ENCODE results near the gene CNTN1.

DNA sequence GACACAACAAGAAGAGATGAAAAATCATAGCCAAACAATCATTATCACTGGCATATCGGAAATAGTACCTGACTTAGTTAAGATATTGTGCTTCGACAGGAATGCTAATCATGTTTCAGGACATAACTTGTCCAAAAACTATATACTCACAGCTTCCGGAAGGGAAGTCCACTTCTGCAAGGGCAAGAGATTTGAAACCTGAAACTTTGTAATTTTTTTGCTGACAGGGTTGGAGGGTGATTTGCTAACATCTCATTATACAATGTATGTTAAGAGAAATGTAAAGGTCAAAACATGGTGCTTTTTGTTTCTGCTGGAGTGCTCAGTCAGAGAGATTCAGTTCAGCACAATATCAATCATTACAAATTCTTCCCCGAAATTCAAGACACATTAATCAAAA is 200.3 kb downstream of the CNTN1 start:
- TF ChIP-seq, protein P1, sequence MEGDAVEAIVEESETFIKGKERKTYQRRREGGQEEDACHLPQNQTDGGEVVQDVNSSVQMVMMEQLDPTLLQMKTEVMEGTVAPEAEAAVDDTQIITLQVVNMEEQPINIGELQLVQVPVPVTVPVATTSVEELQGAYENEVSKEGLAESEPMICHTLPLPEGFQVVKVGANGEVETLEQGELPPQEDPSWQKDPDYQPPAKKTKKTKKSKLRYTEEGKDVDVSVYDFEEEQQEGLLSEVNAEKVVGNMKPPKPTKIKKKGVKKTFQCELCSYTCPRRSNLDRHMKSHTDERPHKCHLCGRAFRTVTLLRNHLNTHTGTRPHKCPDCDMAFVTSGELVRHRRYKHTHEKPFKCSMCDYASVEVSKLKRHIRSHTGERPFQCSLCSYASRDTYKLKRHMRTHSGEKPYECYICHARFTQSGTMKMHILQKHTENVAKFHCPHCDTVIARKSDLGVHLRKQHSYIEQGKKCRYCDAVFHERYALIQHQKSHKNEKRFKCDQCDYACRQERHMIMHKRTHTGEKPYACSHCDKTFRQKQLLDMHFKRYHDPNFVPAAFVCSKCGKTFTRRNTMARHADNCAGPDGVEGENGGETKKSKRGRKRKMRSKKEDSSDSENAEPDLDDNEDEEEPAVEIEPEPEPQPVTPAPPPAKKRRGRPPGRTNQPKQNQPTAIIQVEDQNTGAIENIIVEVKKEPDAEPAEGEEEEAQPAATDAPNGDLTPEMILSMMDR (conservative IDR thresholded peaks at IDR 0.05; ENCODE audit: low read depth, low read length): no peak
- TF ChIP-seq RAD21 (IDR thresholded peaks at IDR 0.05; ENCODE audit: low read length) (no peak), POLR2A (IDR thresholded peaks at IDR 0.05; ENCODE audit: low read depth, low read length) (no peak), CEBPB (IDR thresholded peaks at IDR 0.05; ENCODE audit: low read depth, low read length) (no peak), MXI1 (IDR thresholded peaks at IDR 0.05; ENCODE audit: borderline replicate concordance, low read depth, low read length) (no peak), BHLHE40 (IDR thresholded peaks at IDR 0.05; ENCODE audit: low read depth, low read length) (no peak), MAFK (IDR thresholded peaks at IDR 0.05; ENCODE audit: low read depth, low read length) (no peak), SMC3 (IDR thresholded peaks at IDR 0.05; ENCODE audit: low read depth, low read length) (no peak), RCOR1 (IDR thresholded peaks at IDR 0.05; ENCODE audit: insufficient replicate concordance, low read length) (no peak), MAZ (IDR thresholded peaks at IDR 0.05; ENCODE audit: borderline replicate concordance, low read depth, low read length) (no peak), FOS (IDR thresholded peaks at IDR 0.05; ENCODE audit: low read depth, low read length) (no peak), RFX5 (IDR thresholded peaks at IDR 0.05; ENCODE audit: low read depth, low read length) (no peak)
- TF ChIP-seq, protein P2, sequence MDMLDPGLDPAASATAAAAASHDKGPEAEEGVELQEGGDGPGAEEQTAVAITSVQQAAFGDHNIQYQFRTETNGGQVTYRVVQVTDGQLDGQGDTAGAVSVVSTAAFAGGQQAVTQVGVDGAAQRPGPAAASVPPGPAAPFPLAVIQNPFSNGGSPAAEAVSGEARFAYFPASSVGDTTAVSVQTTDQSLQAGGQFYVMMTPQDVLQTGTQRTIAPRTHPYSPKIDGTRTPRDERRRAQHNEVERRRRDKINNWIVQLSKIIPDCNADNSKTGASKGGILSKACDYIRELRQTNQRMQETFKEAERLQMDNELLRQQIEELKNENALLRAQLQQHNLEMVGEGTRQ (IDR thresholded peaks at IDR 0.05; ENCODE audit: low read depth, low read length): no peak
- TF ChIP-seq, protein P3, sequence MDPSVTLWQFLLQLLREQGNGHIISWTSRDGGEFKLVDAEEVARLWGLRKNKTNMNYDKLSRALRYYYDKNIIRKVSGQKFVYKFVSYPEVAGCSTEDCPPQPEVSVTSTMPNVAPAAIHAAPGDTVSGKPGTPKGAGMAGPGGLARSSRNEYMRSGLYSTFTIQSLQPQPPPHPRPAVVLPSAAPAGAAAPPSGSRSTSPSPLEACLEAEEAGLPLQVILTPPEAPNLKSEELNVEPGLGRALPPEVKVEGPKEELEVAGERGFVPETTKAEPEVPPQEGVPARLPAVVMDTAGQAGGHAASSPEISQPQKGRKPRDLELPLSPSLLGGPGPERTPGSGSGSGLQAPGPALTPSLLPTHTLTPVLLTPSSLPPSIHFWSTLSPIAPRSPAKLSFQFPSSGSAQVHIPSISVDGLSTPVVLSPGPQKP (IDR thresholded peaks at IDR 0.05; ENCODE audit: borderline replicate concordance, low read depth, low read length): no peak

Data from IMR-90 (cell line).